Endothelial cell of hepatic sinusoid (primary cell): Measurements from ENCODE around the gene FARS2.

Experiments used
- in situ Hi-C: cut with HindIII; loops from 2 replicates; pipeline ENCODE4 v1.10.0; 2017; ENCODE audit warnings: low sequenced_read_pairs

FARS2 gene

DNA sequence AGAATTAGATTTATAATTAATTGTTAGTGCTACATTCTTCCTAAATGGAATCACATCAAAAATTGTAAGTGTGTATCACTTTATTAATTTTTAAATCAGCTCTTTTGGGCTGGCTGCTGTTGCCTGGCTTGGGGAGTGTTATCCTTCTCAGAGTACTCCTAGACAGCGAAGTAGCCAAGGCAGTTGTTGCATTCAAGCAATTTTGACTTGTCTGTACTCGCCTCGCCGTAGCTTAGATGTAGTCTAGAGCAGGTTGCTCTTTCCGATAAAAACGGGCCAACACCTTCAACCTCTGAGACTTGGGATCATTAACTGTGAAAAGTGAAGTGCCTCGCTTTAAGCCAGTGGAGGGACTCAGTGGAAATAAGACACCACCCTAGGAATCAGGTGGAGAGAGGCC lies 151.3 kb downstream of the FARS2 start:
- in situ Hi-C loops, result no loop called here

DNA sequence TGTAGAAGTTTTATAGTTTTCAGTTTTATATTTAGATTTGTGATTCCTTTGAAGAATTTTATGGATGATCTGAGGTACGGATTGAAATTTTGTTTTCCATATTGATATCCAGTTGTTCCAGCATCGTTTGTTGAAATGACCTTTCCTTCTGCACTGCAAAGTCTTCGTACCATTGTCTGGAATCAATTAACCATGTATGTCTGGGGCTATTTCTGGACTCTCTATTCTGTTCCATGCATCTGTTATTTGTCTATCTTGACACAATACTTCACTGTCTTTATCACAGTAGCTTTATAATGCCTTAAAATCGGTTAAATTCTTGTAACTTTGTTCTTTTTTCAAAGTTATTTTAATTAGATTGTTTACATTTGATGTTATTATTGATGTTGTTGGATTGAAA lies 154.9 kb downstream of the FARS2 start:
- in situ Hi-C loops, result no loop called here

DNA sequence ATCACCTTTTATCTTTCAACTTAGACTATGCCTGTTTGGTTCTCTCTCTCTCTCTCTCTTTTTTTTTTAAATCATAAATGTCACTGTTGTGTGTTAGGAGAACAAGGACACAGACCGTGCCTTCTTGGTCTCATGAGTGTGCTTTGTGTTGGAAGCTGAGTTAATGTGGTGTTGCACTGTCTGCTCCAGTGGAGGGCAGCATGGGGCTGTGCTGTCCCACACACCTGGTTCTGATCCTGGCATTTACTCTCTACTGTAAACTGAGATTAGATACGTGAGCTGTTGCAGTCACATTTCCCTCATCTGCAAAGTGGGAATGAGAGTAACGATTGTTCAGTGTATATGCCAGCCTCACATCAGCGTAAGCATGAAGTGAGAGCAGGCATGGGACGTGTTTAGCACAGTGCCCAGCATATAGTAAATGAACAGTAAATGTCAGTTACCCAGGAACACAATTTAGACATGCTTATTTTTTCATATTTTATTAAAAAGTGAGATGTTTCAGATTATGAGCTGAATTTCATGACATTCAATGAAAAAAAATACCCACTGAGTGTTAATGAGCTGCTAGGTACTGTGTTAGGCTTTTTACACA lies 161.1 kb downstream of the FARS2 start:
- in situ Hi-C loops, result no loop called here

- in situ Hi-C loops, result no loop called here
Observed at GRCh38 chr6:5423251-5423650, 161.9 kb downstream of the FARS2 start.

DNA sequence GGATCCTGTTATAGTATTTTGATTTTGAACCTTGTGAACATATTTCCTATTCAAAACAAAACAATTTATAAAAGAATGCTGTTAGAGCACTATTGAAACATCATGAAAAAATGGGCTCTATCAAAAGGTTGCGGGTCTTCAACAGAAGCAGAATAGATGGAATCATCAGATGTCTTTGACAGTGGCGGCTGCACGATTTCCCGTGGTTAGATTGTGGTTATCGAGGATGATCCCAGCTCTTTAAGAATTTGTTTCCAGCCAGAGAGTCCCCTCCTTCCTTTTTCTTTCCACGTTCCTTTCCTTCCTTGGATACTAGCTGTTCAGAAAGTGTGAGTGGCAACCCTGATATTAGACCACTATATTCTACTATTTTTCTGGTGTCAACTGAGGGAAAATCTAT lies 163.4 kb downstream of the FARS2 start:
- in situ Hi-C loops, result no loop called here

- in situ Hi-C loops, result no loop called here
Observed at GRCh38 chr6:5425267-5425666, 164.0 kb downstream of the FARS2 start.

GRCh38 chr6:5425797-5426196 lies 164.5 kb downstream of the FARS2 start:
- in situ Hi-C loops, result no loop called here

DNA sequence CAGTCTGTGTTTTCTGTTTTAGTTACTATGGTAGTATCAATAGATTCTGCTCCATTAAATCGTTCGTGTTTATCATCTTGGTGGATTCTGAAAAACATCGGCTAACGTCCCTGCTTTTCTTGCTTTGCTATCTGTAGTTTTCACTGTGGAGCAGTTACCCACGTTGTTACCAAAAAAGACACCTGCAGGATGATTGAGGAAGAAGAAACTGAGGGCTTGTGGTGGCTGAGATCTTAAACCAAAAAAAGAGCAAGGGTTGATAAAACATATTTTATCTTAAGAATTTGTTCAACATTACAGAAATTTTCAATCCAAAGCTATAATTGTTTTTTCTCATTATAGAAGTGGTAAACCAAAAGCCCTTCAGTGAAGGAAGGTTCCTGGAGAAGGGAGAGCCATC lies 166.3 kb downstream of the FARS2 start:
- in situ Hi-C loops, result no loop called here

GRCh38 chr6:5433324-5433723 lies 172.0 kb downstream of the FARS2 start:
- in situ Hi-C loops, result no loop called here

- in situ Hi-C loops, result no loop called here
Observed at GRCh38 chr6:5435449-5435848, 174.1 kb downstream of the FARS2 start.

DNA sequence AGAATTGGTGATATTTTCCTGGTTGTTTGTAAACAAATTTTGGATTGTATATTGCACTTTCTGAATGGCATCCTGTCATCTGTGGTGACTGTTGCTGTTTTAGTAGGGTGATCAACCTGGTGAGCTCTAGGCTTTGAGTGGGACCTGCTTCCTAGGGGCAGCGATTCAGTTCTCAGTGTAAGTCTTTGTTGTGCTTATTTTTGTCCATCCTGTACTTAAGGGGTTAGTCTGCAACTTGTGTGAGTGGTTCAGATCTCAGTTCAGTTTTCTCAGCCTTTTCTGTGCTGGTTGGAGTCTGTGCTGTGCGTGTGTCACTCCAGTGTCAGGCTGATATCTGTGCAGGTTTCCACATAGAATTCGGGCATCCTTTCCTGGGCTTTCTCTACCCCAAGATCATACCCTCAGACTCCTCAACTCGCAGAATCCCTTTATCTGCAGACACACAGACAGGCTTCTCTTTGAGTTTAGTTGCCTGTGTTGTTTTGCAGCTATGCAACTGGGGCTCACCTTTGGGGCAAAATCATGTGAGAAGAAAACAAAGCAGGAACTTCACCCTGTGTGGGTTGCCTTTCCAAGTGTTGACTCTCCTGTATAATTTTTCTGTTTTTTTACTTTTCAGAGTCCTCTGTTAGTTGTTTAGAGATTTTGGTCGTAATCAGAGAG lies 177.7 kb downstream of the FARS2 start:
- in situ Hi-C loops, result no loop called here

DNA sequence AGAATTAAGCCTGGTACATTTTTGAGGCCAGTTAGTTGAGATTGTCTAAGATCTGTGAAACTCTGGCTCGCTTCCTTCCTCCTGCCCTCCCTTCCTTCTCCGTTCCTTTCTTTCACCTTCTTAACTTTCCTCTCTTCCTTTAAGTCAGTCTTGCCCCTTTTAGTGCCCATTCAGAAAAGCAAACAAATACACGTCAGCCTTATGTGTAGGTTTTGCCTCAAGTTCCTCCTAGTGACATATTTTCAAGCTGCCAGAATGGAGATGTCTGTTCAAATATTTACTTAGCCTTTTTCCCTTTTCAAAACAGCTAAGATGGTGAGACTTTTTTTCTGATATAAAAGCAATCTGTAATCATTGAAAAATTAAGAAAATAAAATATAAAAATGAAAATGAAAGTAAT lies 178.4 kb downstream of the FARS2 start:
- in situ Hi-C loops, result no loop called here

- in situ Hi-C loops, result no loop called here
Observed at GRCh38 chr6:5442319-5442718, 181.0 kb downstream of the FARS2 start.

GRCh38 chr6:5442916-5443315 lies 181.6 kb downstream of the FARS2 start:
- in situ Hi-C loops, result no loop called here

- in situ Hi-C loops, result no loop called here
Observed at GRCh38 chr6:5443491-5443890, 182.2 kb downstream of the FARS2 start.

GRCh38 chr6:5446362-5447075 lies 185.2 kb downstream of the FARS2 start:
- in situ Hi-C loops, result no loop called here

GRCh38 chr6:5447921-5448320 lies 186.6 kb downstream of the FARS2 start:
- in situ Hi-C loops, result no loop called here

- in situ Hi-C loops, result no loop called here
Observed at GRCh38 chr6:5450073-5450472, 188.8 kb downstream of the FARS2 start.

GRCh38 chr6:5453546-5453945 lies 192.2 kb downstream of the FARS2 start:
- in situ Hi-C loops, result no loop called here

- in situ Hi-C loops, result no loop called here
Observed at GRCh38 chr6:5455142-5455541, 193.8 kb downstream of the FARS2 start.

- in situ Hi-C loops, result no loop called here
Observed at GRCh38 chr6:5457041-5457440, 195.7 kb downstream of the FARS2 start.

DNA sequence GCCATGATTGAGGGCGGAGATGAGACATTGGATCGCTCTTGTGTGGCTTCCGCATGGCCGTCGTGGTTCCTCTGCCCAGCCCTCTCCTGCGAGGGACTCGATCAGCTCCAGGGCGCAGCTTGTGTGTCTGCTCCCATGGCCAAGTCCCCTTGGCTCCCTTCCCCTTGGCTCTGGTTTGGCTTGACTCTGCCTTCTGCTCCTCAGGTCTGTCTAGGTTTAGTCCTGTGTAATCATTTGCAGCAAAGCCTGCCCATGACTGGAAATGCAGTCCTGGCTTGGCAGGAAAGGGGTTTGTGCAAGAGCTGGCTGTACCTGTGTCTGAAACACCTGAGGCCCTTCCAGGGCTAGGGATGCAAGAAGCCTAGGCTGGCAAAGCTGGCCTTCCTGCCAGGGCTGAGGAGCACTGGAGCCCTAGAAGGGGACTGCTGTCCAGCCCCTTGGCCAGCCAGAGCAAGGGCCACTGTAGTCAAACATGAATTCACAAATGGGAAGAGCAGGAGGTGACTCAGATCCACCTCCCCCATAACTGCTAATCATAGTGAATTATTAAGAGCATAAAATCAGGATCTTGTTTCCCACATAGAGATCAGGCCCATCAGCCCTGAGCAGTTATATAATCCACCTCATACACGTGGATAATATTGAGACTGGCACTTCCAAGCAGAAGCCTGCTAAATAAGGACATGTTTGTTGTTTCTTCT lies 196.8 kb downstream of the FARS2 start:
- in situ Hi-C loops, result no loop called here
